ENCODE measurements around the gene HEMGN.

The HEMGN gene

GRCh38 chr9:97895695-97896332 is 42.2 kb downstream of the HEMGN start:
- peak; percentile 52 for DNase-seq (ENCODE audit: low spot score)

DNA sequence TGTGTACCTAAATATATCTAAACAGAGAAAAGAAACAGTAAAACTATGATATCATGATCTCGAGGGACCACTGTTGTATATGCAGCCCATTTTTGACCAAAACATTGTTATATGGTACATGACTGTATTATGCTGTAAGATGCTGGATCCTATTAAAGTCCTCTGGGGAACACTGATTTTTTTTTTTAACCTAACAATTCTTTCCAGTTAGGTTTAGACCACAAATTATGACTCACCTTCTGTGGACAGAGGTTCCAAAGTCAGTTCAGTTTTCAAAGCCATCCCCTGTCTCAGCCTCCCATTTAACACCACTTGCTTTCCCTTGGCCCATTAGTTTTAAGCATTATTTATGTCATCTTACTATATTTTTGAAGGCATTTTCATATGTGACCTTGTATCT is 42.8 kb downstream of the HEMGN start:
- DNase-seq (ENCODE audit: low spot score): no peak

DNA sequence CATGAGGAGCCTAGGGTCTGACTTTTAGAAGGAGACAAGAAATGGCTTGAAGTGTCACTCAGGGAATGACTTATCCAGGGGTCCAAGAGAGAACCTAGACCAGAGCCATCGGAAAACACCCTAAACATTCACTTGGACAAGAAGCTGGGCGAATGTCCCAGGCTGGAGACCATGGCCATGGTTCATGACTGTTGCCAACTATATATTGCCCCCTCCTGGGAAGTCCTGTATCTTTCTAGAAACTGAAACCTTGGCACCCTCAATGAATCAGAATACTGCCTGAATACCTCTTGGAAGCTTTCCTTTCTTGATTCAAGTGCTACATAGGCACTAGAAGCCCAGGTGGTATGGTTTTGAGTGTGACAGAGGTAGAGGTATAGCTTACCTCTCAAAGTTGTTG is 45.6 kb downstream of the HEMGN start:
- no peak for DNase-seq (ENCODE audit: low spot score)

DNA sequence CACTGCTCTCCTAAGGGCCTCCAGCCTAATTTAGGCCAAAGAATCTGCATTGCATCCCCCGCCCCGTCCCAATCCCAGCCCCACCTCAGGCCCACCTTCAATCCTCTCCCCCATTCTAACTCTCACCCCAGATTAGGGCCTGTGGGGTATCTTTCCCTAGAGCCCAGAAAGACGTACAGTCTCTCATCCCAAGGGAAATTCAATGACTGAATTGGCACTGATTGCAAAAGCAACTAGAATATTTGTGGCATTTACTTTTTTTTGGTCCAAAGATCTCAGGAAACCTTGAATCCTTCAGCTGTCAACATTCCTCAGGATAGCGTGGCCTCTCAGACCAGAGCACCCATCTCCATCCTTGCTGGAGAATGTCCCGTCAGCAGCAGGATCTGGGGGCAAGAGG is 46.2 kb downstream of the HEMGN start:
- DNase-seq (ENCODE audit: low spot score): no peak

- no peak for DNase-seq (ENCODE audit: low spot score)
Observed at GRCh38 chr9:97889941-97890887, 47.8 kb downstream of the HEMGN start.

DNA sequence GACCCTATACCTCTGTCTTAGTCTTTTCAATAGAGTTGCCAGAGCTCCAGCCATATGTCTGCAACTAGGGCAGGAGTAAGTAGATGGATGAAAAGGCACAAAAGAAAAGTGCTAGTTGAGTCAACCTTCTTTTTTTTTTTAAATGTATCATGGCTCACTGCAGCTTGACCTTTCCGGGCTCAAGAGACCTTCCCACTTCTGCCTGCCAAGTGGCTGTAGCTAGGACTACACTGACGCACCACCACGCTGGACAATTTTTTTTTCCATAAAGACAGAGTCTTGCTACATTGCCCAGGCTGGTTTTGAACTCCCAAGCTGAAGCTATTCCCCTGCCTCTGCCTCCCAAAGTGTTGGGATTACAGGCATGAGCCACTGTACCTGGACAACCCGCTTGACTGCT is 57.6 kb downstream of the HEMGN start:
- DNase-seq (ENCODE audit: low spot score): no peak

All from RKO (cell line).